ENCODE measurements around the gene TBC1D9B.

Gene TBC1D9B

DNA sequence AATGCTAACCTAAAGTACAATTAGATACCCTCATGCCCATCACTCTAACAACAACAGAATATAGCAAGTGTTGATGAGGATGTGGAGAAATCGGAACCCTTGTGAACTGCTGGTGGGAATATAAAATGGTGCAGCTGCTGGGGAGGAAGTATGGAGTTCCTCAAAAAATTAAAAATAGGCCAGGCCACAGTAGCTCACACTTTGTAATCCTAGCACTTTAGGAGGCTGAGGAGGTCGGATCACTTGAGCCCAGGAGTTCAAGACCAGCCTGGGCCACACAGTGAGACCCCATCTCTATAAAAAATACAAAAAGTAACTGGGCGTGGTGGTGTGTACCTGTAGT is 31.1 kb downstream of the TBC1D9B start:
- TF ChIP-seq, protein P1, sequence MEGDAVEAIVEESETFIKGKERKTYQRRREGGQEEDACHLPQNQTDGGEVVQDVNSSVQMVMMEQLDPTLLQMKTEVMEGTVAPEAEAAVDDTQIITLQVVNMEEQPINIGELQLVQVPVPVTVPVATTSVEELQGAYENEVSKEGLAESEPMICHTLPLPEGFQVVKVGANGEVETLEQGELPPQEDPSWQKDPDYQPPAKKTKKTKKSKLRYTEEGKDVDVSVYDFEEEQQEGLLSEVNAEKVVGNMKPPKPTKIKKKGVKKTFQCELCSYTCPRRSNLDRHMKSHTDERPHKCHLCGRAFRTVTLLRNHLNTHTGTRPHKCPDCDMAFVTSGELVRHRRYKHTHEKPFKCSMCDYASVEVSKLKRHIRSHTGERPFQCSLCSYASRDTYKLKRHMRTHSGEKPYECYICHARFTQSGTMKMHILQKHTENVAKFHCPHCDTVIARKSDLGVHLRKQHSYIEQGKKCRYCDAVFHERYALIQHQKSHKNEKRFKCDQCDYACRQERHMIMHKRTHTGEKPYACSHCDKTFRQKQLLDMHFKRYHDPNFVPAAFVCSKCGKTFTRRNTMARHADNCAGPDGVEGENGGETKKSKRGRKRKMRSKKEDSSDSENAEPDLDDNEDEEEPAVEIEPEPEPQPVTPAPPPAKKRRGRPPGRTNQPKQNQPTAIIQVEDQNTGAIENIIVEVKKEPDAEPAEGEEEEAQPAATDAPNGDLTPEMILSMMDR (IDR thresholded peaks at IDR 0.05; ENCODE audit: borderline replicate concordance, control extremely low read depth, extremely low read depth, insufficient read depth, missing control alignments) = no peak
- in situ Hi-C loops (cut with MboI; ENCODE audit: low sequenced_read_pairs, unreplicated experiment) = no loop called here
- no peak for DNase-seq (ENCODE audit: low spot score)

GRCh38 chr5:179875741-179876609 is 31.7 kb downstream of the TBC1D9B start:
- in situ Hi-C loops (cut with MboI; ENCODE audit: low sequenced_read_pairs, unreplicated experiment) = no loop called here

GRCh38 chr5:179874536-179875292 is 33.0 kb downstream of the TBC1D9B start:
- TF ChIP-seq, protein P1 (IDR thresholded peaks at IDR 0.05; ENCODE audit: borderline replicate concordance, control extremely low read depth, extremely low read depth, insufficient read depth, missing control alignments) = no peak
- DNase-seq (ENCODE audit: low spot score) = no peak
- in situ Hi-C loops (cut with MboI; ENCODE audit: low sequenced_read_pairs, unreplicated experiment) = no loop called here

More at GRCh38 chr5:179875741-179876609, 31.7 kb downstream of the TBC1D9B start:
- no peak for DNase-seq (ENCODE audit: low spot score)
- TF ChIP-seq, protein P1 (IDR thresholded peaks at IDR 0.05; ENCODE audit: borderline replicate concordance, control extremely low read depth, extremely low read depth, insufficient read depth, missing control alignments) = no peak

GRCh38 chr5:179874136-179874535 is 33.6 kb downstream of the TBC1D9B start:
- in situ Hi-C loops (cut with MboI; ENCODE audit: low sequenced_read_pairs, unreplicated experiment) = no loop called here
- TF ChIP-seq, protein P1 (IDR thresholded peaks at IDR 0.05; ENCODE audit: borderline replicate concordance, control extremely low read depth, extremely low read depth, insufficient read depth, missing control alignments) = no peak

GRCh38 chr5:179873588-179874110 is 34.0 kb downstream of the TBC1D9B start:
- TF ChIP-seq, protein P1 (IDR thresholded peaks at IDR 0.05; ENCODE audit: borderline replicate concordance, control extremely low read depth, extremely low read depth, insufficient read depth, missing control alignments) = no peak
- no peak for DNase-seq (ENCODE audit: low spot score)
- in situ Hi-C loops (cut with MboI; ENCODE audit: low sequenced_read_pairs, unreplicated experiment) = no loop called here

More at GRCh38 chr5:179874136-179874535, 33.6 kb downstream of the TBC1D9B start:
- DNase-seq (ENCODE audit: low spot score) = no peak

DNA sequence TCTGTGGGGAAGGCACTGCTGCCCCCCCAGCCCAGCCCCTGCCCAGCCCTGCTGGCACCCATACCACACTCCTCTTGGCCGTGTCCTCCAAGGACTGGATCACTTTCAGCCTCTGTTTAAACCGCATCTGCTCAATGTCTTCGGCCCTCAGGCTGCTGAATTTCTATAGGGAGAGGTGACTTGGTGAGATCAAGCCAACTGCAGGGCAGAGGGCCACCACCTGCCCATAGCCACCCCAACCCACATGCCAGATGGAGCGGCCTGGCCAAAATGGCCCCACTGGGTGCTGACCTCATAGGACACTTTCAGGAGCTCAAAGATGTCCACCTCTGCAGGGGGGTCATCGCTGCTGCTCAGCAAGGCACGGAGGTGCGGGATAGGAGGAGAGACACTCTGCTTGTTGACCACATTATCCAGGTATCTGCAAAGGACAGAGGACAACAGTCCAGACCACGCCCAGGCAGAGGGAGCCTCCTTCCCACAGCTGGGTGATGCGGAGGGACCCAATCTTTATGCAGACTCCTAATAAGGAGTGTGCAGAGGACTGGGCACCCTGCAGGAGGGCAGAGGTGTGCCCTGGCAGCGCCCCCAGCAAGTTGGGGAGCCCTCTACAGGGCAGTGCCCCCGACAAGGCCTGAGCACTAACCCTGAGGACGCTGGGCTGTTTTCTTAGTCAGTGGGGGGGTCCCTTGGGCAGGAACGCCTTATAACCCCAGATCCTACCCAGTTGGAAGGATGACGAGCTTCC is 34.7 kb downstream of the TBC1D9B start:
- TF ChIP-seq, protein P1 (IDR thresholded peaks at IDR 0.05; ENCODE audit: borderline replicate concordance, control extremely low read depth, extremely low read depth, insufficient read depth, missing control alignments) = no peak
- in situ Hi-C loops (cut with MboI; ENCODE audit: low sequenced_read_pairs, unreplicated experiment) = no loop called here
- no peak for DNase-seq (ENCODE audit: low spot score)
